Peyer's patch (tissue), 4 donors: ENCODE measurements around the gene SYNPO2.

Experiments
- POLR2A ChIP-seq, 2 donors: fragments of 450-650 bp; IDR thresholded peaks; one replicate each; pipeline ENCODE4 v1.5.1; 2017; ENCODE audit warnings: antibody characterized with exemption in 2 of 2, mild to moderate bottlenecking in 2 of 2, moderate library complexity in 2 of 2
- TF ChIP-seq, protein P1 (sequence below), 6 experiments: fragments of 450-650 bp in 4 of 6; fragments of 200-600 bp in 2 of 6; sonication (generic) in 1 of 6; IDR thresholded peaks; one replicate each; pipeline ENCODE4 v1.5.1; 2017 to 2019; ENCODE audit warnings: antibody characterized with exemption in 6 of 6, mild to moderate bottlenecking in 3 of 6, moderate library complexity in 1 of 6

GRCh38 chr4:119029847-119030535 lies 141.3 kb downstream of the SYNPO2 start:
- TF ChIP-seq, protein P1, sequence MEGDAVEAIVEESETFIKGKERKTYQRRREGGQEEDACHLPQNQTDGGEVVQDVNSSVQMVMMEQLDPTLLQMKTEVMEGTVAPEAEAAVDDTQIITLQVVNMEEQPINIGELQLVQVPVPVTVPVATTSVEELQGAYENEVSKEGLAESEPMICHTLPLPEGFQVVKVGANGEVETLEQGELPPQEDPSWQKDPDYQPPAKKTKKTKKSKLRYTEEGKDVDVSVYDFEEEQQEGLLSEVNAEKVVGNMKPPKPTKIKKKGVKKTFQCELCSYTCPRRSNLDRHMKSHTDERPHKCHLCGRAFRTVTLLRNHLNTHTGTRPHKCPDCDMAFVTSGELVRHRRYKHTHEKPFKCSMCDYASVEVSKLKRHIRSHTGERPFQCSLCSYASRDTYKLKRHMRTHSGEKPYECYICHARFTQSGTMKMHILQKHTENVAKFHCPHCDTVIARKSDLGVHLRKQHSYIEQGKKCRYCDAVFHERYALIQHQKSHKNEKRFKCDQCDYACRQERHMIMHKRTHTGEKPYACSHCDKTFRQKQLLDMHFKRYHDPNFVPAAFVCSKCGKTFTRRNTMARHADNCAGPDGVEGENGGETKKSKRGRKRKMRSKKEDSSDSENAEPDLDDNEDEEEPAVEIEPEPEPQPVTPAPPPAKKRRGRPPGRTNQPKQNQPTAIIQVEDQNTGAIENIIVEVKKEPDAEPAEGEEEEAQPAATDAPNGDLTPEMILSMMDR (IDR thresholded peaks at IDR 0.05): no peak
- TF ChIP-seq POLR2A (IDR thresholded peaks at IDR 0.05): no peak
